Putamen (tissue), 1 donor: Measurements from ENCODE around the gene PLEKHA4.
"Not testable (repeated sequence)": the region's sequence is repeated elsewhere in the genome, so short reads cannot be mapped to it uniquely, and the experiment has no call there.

Experiments
- DNase-seq: peaks from one replicate; pipeline ENCODE4 v3.0.0-alpha.2; 2016; ENCODE audit warnings: low spot score

The PLEKHA4 gene

DNA sequence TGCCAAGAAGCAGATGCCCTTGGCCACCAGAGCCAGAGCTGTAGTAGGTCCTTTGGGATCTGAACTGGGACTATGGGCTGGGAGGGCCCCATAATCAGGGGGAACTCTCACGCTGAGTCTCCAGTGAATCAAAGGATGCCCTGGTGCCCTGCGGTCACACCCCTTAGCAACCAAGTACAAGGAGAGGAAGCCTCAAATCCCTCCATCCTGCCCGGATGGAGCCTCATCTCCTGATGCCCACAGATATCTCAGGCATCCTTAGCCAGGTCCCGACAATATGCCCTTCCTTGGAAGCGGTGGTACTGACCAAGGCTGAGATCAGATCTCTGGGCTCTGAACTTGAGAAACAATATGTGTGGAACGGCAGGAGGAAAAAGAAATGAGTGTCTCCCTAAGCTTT, 1.7 kb downstream of the PLEKHA4 start:
- DNase-seq, result no peak

DNA sequence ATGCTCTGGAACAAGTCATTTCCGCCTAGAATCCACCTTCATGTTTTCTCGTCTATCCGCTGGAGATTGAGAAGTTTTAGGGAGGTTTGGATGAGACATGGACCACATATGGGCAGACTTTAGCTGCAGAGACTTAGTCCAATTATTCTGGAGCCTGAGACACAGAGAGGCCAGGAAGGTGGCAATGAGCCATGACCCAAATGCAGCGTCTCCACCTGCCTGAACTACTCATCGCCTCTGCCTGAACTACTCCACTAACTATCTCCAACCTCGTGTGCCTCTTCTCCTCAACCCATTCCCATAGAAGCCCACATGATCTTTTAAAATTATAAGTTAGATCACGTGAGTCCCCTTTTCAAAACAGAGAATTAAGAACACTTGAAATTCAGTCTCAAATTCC, 5.6 kb downstream of the PLEKHA4 start:
- no peak for DNase-seq

DNA sequence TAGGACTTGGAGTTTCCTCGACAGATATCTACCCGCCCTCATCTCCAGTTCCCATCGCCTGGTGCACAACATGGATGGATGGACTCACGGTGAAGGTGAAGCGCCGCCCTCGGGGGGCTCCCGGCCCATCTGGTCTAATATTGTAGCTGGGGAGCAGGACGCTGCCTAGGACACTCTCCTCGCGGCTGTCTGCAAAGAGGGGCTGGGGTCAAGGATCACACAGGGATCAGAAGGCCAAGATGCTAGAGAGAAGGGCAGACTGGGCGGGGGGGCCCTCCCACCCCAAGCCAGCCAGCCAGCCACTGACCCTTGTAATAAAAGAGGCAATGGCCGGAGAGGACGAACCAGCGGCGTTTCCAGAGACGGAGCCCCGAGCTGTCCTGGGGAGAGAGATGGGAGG, 7.1 kb downstream of the PLEKHA4 start:
- DNase-seq, result no peak

DNA sequence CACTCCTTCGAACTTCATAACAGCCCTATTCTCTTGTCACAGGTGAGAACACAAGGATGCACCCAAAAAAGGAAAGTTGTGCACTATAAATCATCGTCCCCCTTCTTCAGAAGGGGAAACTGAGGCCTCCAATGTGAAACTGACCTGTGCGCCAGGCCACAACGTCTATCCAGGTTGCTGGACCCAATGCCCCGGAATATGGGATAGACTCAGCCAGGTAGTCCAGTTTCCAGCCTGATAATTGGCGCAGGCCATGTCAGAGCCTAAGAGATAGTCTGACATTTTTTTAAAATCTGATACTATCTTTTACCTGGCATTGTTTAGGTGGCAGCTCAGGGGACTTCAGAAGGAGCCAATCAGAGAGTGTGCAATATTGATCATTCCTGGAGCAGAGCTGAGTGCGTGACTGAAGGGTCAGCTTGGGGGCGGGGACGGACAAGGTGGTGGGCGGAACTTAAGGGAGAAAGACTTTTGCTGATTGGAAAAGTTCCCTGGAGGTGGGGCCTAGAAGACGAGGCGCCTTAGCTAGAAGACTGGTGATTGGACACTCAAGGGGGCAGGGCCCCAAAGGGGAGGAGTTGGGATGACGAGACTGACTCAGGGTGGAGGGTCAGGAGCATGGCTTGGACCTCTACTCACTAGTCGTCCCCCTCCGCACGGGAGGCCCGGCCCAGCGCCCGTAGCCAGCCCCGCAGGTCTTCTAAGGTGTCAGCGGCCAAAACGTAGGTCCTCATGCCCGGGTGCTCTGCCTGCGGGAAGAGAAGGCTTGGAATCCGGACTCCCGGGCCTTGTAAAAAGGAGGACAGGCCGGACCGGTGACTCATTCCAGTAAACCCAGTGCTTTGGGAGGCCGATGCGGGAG, 8.5 kb downstream of the PLEKHA4 start:
- DNase-seq, result no peak

DNA sequence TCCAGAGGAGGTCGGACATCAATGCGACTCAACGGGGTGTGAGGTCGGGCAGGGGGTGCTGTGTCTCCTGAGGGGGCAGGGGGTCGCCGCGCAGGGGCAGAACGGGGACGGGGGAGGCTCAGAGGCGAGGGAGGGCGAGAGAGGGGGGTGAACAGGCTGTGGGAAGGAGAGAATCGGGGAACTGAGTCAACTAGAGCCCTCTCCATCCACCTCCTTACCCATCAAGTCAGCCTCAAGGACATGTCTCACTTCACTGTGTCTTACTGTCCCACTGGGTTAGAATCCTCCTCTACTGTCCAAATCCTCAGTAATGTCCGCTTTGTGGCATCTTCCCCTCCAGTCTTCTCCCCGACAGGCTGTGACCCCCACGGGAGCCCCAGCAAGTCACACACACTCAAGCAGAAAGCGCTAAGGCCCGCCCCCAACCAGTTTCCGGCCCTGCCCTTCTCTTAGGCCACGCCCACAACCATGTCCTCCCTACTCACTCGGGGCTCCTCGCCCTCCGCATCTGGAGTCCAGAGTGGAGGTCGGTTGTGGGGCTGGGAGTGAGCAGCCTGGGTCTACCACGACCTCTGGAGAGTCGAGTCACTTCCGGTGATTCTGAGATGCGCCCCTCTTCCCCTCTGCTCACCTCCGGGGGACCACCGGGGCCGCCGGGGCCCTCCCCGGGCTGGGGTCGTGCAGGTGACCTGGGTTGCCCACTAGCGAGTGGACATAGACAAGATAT, 9.3 kb downstream of the PLEKHA4 start:
- DNase-seq, result no peak

DNA sequence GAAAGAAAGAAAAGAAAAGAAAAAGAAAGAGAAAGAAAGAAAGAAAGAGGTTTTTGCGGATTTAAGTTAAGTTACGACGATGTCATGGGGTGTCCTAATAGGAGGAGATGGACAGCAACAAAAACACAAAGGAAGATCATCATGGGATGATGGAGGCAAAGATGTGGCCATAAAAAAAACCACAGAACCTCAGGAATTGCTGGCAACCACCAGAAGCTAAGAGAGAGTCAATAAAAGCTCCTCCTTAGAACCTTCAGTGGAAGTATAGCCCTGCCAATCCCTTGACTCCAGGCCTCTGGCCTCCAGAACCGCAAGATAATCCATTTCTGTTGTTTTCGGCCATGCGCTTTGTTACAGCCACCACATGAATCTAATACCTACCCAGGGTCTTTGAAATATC, 11.5 kb downstream of the PLEKHA4 start:
- no peak for DNase-seq

DNA sequence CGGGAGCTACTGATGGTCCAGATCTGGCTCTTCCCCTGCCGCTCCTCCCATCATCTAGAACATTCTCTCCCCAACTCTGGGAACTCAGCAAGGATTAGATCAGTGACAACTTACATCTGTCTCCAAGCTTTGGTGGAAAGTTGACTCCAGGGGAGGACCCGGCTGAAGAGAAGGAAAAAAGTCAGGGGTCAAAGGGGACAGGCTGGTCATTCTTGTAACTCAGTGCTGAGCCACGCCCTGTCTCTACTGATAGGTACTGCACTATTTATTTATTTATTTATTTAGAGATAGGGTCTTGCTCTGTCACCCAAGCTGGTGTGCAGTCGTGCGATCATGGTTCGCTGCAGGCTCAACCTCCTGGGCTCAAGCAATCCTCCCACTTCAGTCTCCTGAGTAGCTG, 14.3 kb downstream of the PLEKHA4 start:
- no peak for DNase-seq

DNA sequence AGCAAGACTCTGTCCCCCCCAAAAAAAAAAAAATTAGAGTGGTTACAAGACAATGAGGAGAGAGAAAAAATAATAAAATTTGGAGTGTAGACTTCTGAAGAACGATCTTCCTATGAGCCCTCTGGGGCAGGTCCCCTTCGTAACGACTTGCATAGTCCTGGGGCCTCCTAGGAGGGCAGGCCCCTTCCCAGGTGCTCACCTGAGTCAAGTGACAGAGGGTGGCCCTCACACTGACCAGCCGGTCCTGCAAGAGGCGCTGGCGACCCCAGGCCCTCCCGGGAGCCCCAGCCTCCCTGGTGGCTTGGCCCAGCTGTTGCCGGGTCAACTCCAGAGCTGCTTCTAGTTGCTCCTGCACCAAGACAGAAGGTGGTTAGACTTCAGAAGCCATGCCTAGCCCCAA, 14.9 kb downstream of the PLEKHA4 start:
- no peak for DNase-seq

DNA sequence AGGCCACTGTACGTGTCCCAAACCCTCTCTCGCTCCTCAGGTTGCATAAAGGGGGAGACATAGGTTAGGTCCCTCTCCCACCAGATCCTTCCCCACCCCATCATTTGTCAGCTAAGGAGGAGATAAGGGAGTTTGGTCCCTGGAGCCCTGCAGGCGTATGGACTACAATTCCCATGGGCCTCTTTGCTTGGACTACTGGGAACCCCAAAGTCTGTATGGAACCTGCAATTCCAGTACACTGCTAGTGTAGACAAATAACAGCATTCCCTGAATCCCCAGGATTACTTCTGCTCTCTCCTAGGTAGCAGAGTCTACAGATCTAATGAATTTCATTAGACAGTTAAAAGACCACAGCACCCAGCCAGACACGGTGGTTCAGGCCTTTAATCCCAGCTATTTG, 16.1 kb downstream of the PLEKHA4 start:
- DNase-seq, result no peak

DNA sequence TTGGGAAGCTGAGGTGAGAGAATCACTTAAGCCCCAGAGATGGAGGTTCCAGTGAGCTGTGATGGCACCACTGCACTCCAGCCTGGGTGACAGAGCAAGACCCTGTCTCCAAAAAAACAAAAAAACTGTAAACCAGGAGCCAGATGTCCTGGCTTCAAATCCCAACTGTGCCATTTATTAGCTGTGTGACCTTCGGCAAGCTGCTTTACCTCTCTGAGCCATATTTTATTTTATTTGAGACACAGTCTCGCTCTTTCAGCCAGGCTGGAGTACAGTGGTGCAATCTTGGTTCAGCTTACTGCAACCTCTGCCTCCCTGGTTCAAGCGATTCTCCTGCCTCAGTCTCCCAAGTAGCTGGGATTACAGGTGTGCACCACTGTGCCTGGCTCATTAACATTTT, 21.8 kb downstream of the PLEKHA4 start:
- not testable (repeated sequence) for DNase-seq

DNA sequence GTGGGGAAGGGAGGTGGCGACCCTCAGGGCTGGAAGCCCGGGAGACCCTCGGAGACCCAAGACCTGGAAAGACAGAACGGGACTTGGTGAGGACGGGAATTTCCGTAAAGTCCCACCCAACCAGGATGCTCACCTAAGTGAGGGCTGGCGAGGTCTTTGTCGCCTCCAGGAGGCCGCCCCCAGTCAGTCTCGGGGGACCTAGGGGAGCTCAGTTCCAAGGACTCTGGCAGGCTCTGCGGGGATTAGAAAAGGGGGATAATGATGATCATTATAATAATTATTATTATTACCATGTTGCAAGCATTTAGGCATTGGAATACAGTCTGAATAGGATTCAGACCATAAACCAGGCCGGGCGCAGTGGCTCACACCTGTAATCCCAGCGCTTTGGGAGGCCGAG, 23.0 kb downstream of the PLEKHA4 start:
- DNase-seq, result no peak

DNA sequence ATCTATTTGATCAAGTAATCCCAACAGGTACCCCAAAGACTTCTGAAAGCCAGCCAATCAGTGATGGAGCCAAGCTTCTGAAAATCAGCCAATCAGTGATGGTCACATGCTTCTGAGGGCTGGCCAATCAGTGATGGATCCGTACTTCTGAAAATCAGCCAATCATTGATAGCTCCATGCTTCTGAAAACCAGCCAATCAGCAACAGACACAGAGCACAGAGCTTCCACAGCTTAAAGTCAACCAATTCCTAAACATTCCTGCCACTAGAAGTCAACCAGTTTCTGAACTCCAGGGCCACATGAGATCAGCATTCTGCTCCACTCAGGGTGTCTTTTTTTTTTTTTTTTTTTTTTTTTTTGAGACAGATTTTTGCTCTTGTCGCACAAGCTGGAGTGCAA, 23.9 kb downstream of the PLEKHA4 start:
- no peak for DNase-seq

DNA sequence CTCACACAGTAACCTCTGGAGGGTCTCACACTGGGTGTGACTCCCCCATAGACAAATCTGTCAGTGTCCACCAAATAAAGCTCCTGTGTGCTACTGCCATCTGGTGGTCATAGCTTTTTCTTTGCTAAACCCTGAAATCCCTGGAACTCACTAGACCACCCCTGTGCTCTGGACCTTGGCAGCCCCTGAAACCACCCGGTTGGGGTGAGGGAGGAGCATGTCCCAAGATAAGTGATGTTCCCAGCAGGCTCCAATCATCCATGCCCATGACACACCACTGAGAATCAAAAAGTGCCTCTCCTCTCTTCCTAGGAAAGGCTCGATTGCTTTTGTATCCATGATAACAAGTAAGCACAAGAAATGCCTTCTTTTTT, 25.6 kb downstream of the PLEKHA4 start:
- DNase-seq, result no peak

DNA sequence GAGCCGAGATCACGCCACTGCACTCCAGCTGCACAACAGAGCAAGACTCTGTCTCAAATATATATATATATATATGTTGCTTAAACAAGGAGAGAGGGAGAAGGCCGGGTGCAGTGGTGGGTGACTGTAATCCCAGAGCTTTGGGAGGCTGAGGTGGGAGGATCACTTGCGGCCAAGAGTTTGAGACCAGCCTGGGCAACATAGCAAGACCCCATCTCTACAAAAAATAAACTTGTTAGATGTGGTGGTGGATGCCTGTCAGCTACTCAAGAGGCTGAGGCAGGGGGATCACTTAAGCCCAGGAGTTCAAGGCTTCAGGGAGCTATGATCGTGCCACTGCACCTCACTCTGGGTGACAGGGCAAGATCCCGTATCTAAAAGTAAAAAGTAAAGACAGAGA, 26.8 kb downstream of the PLEKHA4 start:
- DNase-seq, result no peak

DNA sequence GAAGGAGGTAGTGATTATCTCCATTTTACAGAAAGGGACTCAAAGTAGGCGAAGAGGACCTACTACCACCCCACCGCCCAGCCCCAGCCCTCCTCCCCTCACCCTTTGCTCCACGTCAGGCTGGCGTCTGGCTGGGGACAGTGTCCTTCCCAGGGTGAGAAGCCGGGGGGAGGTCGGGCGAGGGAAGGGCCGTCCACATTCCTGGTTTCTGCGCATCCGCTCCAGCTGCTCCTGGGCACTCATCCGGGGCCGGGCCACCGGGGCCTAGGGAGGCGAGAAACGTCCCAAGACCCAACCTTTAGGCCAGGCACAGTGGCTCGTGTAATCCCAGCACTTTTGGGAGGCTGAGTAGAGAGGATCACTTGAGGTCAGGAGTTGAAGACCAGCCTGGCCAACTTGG, 27.4 kb downstream of the PLEKHA4 start:
- DNase-seq, result no peak

DNA sequence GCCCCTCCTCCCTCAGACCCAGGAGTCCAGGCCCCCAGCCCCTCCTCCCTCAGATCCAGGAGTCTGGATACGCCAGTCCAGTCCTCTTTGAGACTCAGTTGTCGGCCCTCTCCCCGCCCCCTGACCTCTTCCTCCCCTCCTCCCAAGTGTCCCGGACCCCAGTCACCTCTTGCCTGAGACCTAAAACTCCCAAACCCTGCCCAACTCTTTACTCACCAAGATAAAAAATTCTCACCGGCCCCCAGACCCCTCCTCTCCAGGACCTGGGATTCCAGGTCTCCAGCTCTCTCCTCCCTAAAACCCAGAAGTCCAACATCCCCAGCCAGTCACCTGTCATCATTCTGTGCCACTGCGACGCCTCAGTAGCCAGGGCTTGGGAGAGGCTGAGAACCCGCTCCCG, 30.7 kb downstream of the PLEKHA4 start:
- DNase-seq, result no peak

DNA sequence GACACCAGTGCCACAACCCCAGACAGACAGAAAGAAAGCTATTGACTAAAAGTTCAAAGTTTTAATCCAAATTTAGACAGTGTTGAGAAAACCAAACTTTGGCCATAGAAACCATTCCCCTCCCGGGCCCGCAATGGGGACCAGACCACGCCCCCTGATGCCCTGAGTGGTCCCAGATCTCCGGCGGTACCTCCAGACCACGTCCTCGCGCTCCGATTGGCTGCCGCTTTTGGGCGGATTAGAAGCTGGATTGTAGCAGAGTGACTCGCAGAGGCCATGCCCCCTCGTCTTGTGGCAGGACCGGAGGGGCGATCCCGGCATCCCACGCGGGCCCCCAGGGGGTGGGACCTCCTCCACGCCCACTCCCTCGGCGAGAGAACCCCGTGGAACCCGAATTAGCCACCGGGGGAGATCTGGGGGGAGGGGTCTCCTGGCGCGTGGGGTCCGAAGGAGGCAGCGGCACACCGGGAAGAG, 31.3 kb downstream of the PLEKHA4 start:
- peak; percentile 83 for DNase-seq

DNA sequence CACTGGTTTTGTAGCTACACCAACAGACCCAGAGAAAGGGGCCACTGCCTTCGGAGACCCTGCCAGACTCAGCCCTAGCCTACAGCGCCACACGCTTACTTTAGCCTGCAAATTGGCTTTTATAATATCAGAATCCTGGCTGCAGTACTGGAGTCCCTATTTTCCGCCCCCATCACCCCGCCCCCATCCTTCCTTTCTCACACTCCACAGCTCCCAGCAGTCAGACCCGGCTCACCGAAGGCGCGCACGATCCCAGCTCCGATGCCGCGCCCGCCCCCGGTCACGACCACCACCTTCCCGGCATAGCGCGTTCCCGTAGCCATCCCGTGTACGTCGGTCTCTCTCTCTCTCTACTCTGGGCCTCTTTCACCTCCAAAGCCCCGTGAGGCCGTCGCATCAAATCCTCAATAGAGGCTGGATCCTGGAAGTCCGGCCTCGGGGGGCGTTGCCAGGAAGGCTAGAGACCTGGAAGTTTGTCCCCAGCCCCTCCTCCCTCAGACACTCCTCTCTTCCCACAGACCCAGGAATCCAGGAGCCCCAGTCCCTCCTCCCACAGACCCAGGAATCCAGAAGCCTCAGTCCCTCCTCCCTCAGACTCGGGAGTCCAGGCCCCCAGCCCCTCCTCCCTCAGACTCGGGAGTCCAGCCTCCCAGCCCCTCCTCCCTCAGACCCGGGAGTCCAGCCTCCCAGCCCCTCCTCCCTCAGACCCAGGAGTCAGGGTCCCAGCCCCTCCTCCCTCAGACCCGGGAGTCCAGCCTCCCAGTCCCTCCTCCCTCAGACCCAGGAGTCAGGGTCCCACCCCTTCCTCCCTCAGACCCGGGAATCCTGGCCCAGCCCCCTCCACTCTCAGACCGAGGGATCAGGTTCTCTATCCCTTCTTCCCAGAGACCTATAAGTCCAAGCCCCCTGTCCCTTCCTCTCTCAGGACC, 32.1 kb downstream of the PLEKHA4 start, which contains the start of gene HSD17B14:
HSD17B14 (minus strand) TSS at position 403 of the 929 bp plus-strand sequence; CDS start at position 323, 80 bp downstream.
- DNase-seq, result no peak

DNA sequence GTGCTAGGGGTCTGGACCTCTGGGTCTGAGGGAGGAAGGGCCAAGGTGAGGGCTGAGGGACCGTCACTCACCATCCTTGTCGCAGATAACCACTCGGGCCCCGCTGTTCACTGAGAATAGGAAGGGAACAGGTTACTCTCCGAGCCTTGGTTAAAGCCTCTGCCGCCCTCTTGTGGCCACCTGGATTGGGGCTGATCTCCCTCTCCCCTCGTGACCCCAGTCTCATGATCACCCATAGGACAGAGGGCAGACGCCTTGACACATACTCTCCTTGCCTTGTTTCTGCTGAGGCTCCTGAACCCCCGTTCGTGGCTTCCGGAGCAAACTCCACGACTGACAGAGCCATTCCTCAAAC, 32.7 kb downstream of the PLEKHA4 start:
- DNase-seq, result peak; percentile 87

DNA sequence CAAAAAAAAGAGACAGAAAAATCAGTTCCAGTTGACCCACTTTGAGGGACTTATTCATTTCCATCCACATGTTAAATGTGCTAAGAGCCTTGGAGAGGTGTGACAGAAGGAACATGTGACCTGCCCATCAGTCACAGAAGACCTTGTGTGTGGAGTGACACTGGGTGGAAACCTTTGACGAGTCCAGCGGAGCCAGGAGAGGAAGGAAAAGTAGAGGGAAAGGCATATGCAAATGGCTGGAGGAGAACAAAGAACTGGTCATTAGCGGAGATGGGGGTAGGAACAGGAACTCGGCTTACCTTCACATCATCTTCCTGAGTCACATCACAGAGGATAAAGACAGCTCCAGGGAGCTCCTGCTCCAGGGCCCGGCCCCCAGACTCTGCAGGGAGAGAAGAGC, 34.4 kb downstream of the PLEKHA4 start:
- no peak for DNase-seq

DNA sequence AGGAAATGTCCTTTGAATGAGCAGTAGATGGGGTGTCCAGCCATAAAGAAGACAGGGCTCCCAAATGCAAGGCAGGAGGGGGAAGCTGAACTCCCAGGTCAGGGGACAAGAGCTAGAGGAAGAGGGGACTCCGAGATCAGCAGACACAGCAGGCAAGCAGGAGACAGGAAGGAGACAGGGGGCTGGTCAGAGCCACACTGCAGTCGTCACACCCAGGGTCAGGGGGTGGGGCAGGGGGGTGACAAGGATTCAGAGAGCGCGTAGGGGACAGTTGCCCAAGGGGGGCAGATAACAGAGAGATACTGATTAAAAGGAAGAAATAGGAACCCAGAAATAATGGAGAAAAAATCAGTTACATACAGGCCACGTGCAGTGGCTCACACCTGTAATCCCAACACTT, 35.4 kb downstream of the PLEKHA4 start:
- DNase-seq, result no peak

DNA sequence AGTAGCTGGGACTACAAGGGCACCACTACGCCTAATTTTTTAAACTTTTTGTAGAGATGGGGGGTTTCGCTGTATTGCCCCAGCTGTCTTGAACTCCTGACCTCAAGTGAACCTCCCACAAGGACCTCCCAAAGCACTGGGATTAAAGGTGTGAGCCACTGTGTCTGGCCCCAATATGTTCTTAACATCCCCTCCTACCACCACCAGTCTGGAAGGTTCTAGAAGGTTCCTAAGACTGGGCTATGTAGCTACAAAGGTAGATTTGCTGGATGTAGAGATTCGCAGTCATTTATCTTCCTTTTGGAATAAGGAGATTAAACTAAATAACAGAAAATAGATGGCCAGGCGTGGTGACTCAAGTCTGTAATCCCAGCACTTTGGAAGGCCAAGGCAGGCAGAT, 37.5 kb downstream of the PLEKHA4 start:
- no peak for DNase-seq
